Osteoblast (primary cell): Measurements from ENCODE around the gene COBL. TPM values are rescaled to one million over a fixed set of nuclear protein-coding genes. Genes with fewer than 3 reads are reported as not detected.

Experiments
- DNase-seq: peaks from one replicate; pipeline ENCODE4 v3.0.0; 2011; ENCODE audit warnings: low spot score, mixed read lengths; ENCODE audit not compliant: insufficient read length; ENCODE audit errors: missing footprints
- H2AFZ ChIP-seq: 2 replicates; pipeline ENCODE4 v1.6.0; 2011; ENCODE audit warnings: mild to moderate bottlenecking, low read length
- H3K27ac ChIP-seq: 2 replicates; pipeline ENCODE4 v1.5.1; 2011; ENCODE audit warnings: mild to moderate bottlenecking, low read depth, low read length, moderate library complexity
- H3K27me3 ChIP-seq: 2 replicates; pipeline ENCODE4 v1.6.0; 2012; ENCODE audit warnings: mild to moderate bottlenecking, control low read depth, inconsistent platforms, low read length, moderate library complexity; ENCODE audit not compliant: insufficient read depth
- H3K36me3 ChIP-seq: 2 replicates; pipeline ENCODE4 v1.5.1; 2011; ENCODE audit warnings: mild to moderate bottlenecking, low read length, control low read depth, moderate library complexity; ENCODE audit not compliant: insufficient read depth
- H3K4me1 ChIP-seq: 2 replicates; pipeline ENCODE4 v1.5.1; 2011; ENCODE audit warnings: mild to moderate bottlenecking, low read length, control low read depth, moderate library complexity; ENCODE audit not compliant: insufficient read depth
- H3K4me2 ChIP-seq: 2 replicates; pipeline ENCODE4 v1.6.0; 2011; ENCODE audit warnings: mild to moderate bottlenecking, low read length; ENCODE audit not compliant: insufficient read depth
- H3K4me3 ChIP-seq: fragments of 200-600 bp; sonication (generic); 3 replicates; pipeline ENCODE4 v1.5.1; 2012; ENCODE audit warnings: mild to moderate bottlenecking, low read length, inconsistent platforms; ENCODE audit not compliant: insufficient read depth
- H3K79me2 ChIP-seq: 2 replicates; pipeline ENCODE4 v1.6.0; 2012; ENCODE audit warnings: mild to moderate bottlenecking, low read length, control low read depth, inconsistent platforms; ENCODE audit not compliant: insufficient read depth
- H3K9me3 ChIP-seq: 2 replicates; pipeline ENCODE4 v1.5.1; 2011; ENCODE audit warnings: low read depth, low read length, control low read depth
- H4K20me1 ChIP-seq: 2 replicates; pipeline ENCODE4 v1.6.0; 2012; ENCODE audit warnings: mild to moderate bottlenecking, low read length, control low read depth; ENCODE audit not compliant: insufficient read depth
- CTCF ChIP-seq: IDR thresholded peaks from 2 replicates; pipeline ENCODE4 v1.5.1; 2011; ENCODE audit warnings: mild to moderate bottlenecking, low read depth, low read length, moderate library complexity; ENCODE audit errors: extremely low read depth
- total RNA-seq: library from RNA; depleted of rRNA; stranded (reverse); fragments of >200 nt; gene quantifications from 2 replicates; pipeline ENCODE4 v1.2.3, GENCODE V29; 2012

COBL gene
- total RNA-seq, 1 donor, result under 0.01 TPM

- Histone ChIP-seq H3K27me3 (peaks cover 10% of the 10 kb centered on the region), H3K4me1 (no peaks in the 10 kb centered on the region), H3K27ac (no peak overlapping the region), H3K9me3 (no peaks in the 10 kb centered on the region), H3K36me3 (no peaks in the 10 kb centered on the region), H3K4me3 (no peak overlapping the region), H4K20me1 (no peaks in the 10 kb centered on the region), H3K4me2 (no peak overlapping the region), H3K79me2 (no peaks in the 10 kb centered on the region), H2AFZ (no peak overlapping the region)
- no peak for DNase-seq
- TF ChIP-seq CTCF, result no peak
Measured at GRCh38 chr7:51108134-51108533, 208.5 kb downstream of the COBL start.

- Histone ChIP-seq H3K27ac (no peak overlapping the region), H3K27me3 (peaks cover 18% of the 10 kb centered on the region), H3K9me3 (no peaks in the 10 kb centered on the region), H3K36me3 (no peaks in the 10 kb centered on the region), H3K4me2 (no peak overlapping the region), H2AFZ (no peak overlapping the region), H4K20me1 (no peaks in the 10 kb centered on the region), H3K4me3 (no peak overlapping the region), H3K79me2 (no peaks in the 10 kb centered on the region), H3K4me1 (peaks cover 8% of the 10 kb centered on the region)
- TF ChIP-seq CTCF, result no peak
- DNase-seq, result no peak
Measured at GRCh38 chr7:51104278-51104677, 212.3 kb downstream of the COBL start.

- H4K20me1 ChIP-seq, result no peaks in the 10 kb centered on the region
- DNase-seq, result no peak
- no peaks in the 10 kb centered on the region for H3K9me3 ChIP-seq
- peaks cover 18% of the 10 kb centered on the region for H3K27me3 ChIP-seq
- H3K27ac ChIP-seq, result no peak overlapping the region
- no peaks in the 10 kb centered on the region for H3K79me2 ChIP-seq
- H3K36me3 ChIP-seq, result no peaks in the 10 kb centered on the region
- H3K4me2 ChIP-seq, result no peak overlapping the region
- no peak overlapping the region for H2AFZ ChIP-seq
- peaks cover 8% of the 10 kb centered on the region for H3K4me1 ChIP-seq
- H3K4me3 ChIP-seq, result no peak overlapping the region
- TF ChIP-seq CTCF, result no peak
Measured at GRCh38 chr7:51103718-51104117, 212.9 kb downstream of the COBL start.

- peak; percentile 66 for DNase-seq
- peaks cover 8% of the 10 kb centered on the region for H3K4me1 ChIP-seq
- H3K36me3 ChIP-seq, result no peaks in the 10 kb centered on the region
- H3K27me3 ChIP-seq, result peaks cover 15% of the 10 kb centered on the region
- H3K79me2 ChIP-seq, result no peaks in the 10 kb centered on the region
- H3K27ac ChIP-seq, result no peak overlapping the region
- H2AFZ ChIP-seq, result no peak overlapping the region
- TF ChIP-seq CTCF, result no peak
- H3K4me2 ChIP-seq, result no peak overlapping the region
- no peak overlapping the region for H3K4me3 ChIP-seq
- H3K9me3 ChIP-seq, result no peaks in the 10 kb centered on the region
- H4K20me1 ChIP-seq, result no peaks in the 10 kb centered on the region
Measured at GRCh38 chr7:51102828-51103227, 213.8 kb downstream of the COBL start.
